SK-MEL-5 (cell line): ENCODE data around the gene HAUS7. TPM values are rescaled to one million over a fixed set of nuclear protein-coding genes. Genes with fewer than 3 reads are reported as not detected.

Experiments used
- DNase-seq: peaks from one replicate; pipeline ENCODE4 v3.0.0-alpha.2; 2016; ENCODE audit warnings: low read depth, low spot score
- in situ Hi-C: cut with HindIII; loops from 2 replicates; pipeline ENCODE4 v1.10.0; 2016; ENCODE audit warnings: low sequenced_read_pairs, high pct_unique_total_duplicates, low pct_unique_long_range_greater_than_20kb
- total RNA-seq: library from RNA; depleted of rRNA; stranded (reverse); fragments of >200 nt; shearing (Covaris generic); gene quantifications from 2 replicates; pipeline ENCODE4 v1.2.3, GENCODE V29; 2014

Gene HAUS7
- total RNA-seq, 1 experiment from 2014 or later, result 22.1 TPM

DNA sequence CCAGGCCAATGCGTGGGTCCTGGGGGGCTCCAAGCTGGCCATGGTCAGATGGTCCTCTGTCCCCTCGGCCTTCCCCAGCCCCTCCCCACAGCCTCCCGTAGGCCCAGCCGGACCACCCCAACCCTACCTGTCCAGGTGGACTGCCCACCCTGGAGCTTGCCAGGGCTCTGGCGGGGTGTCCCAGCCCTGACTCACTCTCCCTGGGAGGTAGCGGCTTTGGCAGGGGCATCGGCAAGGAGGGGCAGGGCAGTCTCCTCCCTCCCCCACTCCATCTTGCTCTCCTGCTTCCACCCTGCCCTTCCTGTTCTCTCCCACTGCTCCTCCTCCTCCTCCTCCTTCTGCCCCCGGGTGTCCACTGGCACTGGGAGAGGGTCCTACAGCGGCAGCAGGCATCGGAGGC lies 31.8 kb upstream of the HAUS7 start:
- DNase-seq, result no peak
- in situ Hi-C loops, result no loop called here

GRCh38 chrX:153501530-153501929 lies 31.2 kb upstream of the HAUS7 start:
- in situ Hi-C loops, result no loop called here
- DNase-seq, result no peak

- in situ Hi-C loops, result no loop called here
These were observed 30.4 kb upstream of the HAUS7 start for GRCh38 chrX:153500676-153501280.

GRCh38 chrX:153499876-153500275 lies 29.5 kb upstream of the HAUS7 start:
- DNase-seq, result no peak
- in situ Hi-C loops, result no loop called here

More at GRCh38 chrX:153500676-153501280, 30.4 kb upstream of the HAUS7 start:
- no peak for DNase-seq

GRCh38 chrX:153499341-153499740 lies 29.0 kb upstream of the HAUS7 start:
- in situ Hi-C loops, result no loop called here
- no peak for DNase-seq

GRCh38 chrX:153498453-153498852 lies 28.1 kb upstream of the HAUS7 start:
- no peak for DNase-seq
- in situ Hi-C loops, result no loop called here

GRCh38 chrX:153496590-153496959 lies 26.2 kb upstream of the HAUS7 start:
- DNase-seq, result no peak
- in situ Hi-C loops, result no loop called here

DNA sequence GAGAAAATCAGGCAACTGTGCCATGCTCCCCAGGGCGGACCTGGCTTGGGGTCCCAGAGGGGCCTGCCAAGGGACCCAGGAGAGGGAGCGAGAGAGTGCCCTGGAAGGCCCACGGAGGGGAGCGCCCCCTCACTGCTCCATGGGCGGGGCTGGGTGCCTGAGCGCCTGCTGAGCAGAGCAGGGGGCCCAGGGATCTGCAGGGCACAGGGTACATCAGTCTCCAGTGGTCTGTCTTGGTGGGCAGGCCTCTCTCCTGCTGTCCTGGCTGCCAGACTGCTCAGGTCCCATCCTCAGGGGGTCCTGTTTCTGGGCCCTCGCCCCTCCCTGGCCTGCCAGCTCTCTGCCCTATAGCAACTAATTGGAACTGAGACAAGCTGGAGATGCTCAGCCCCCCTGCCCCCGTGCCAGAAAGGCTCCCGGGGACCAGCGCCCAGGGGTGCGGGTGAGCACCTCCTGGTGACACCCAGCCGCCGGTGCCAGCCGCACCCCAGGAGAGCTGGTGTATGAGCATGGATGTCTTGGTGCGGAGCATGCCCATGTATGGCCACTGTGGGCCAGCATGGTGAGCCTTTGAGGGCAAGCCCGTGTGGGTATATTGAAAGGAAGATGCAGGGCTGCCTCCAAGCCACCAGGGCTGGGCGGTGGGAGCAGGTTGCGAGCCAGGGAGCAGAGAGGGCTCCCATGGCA lies 25.7 kb upstream of the HAUS7 start:
- DNase-seq, result no peak
- in situ Hi-C loops, result no loop called here

DNA sequence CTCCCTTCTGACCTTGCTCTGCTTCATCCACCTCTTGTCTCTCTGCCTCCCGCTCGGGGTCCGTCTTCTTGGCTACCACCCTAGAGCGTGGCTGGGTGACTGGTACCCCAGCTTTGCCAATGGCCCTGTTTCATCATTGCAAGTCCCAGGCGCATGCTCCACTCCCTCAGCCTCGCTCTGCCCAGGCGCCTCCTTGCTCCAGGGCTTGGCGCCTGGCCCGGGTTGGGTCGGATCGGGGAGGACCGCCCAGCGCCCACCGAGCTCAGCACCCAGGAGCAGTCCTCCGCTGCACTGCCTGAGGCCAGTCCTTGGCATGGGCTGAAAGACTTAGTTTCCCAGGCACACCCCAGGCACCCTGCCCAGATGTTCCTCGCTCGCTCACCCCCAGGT lies 25.0 kb upstream of the HAUS7 start:
- in situ Hi-C loops, result no loop called here
- no peak for DNase-seq

DNA sequence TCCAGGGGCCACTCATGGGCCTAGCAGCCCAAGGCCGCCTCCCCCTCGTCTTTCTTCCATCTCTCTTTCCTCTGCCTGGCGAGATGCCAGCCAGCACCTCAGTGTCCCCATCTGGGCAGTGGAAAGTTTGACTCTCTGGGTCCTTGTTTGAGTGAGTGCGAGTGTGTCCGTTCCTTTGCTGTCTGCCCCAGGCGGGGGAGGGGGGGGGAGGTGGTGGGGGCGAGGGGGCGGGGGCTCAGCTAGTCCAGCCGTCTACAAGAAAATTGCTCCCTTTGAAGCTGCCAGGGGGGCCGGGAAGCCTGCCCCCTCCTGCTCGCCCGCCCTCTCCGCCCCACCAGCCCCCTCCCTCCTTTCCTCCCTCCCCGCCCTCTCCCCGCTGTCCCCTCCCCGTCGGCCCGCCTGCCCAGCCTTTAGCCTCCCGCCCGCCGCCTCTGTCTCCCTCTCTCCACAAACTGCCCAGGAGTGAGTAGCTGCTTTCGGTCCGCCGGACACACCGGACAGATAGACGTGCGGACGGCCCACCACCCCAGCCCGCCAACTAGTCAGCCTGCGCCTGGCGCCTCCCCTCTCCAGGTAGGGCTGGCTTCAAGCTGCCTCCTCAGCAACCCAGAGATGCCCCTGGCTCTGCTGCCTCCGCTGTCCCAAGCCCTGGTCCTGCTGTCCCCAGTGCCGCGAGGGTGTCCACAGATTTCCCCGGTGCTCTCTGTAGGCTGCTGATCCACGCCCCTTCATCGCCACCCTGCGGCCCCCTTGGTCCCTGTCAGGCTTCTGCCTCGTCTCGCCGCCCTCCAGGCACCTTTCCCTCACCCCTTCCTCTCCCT lies 24.4 kb upstream of the HAUS7 start, which contains the start of gene BGN:
Gene BGN (plus strand): TSS at position 440 of the 821 bp plus-strand sequence. CDS start 9,652 bp downstream, outside the sequence.
- in situ Hi-C loops, result no loop called here
- DNase-seq, result peak; percentile 8

DNA sequence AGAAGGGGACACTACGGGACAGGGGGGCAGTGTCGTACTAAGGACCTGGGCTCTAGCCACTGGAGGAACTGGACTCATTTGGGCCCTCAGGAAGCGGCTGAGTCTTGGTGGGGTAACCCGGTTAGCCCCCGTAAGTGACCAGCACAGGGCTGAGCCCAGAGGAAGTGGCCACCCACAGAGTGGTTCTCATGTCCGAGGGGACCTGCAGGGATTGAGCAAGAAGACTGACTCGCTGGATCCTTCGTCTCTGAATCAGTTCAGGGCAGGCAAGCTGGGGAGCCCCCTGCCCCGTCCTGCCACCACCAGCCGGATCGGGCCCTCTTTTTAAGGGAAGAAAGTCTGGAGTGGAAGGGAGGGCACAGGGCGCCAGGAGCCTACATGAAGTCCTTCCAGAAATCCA lies 23.7 kb upstream of the HAUS7 start:
- DNase-seq, result no peak
- in situ Hi-C loops, result no loop called here

GRCh38 chrX:153493085-153493484 lies 22.7 kb upstream of the HAUS7 start:
- DNase-seq, result no peak
- in situ Hi-C loops, result no loop called here

GRCh38 chrX:153492543-153492942 lies 22.2 kb upstream of the HAUS7 start:
- no peak for DNase-seq
- in situ Hi-C loops, result no loop called here

GRCh38 chrX:153491918-153492317 lies 21.5 kb upstream of the HAUS7 start:
- in situ Hi-C loops, result no loop called here
- DNase-seq, result no peak

GRCh38 chrX:153491351-153491914 lies 21.1 kb upstream of the HAUS7 start:
- in situ Hi-C loops, result no loop called here

DNA sequence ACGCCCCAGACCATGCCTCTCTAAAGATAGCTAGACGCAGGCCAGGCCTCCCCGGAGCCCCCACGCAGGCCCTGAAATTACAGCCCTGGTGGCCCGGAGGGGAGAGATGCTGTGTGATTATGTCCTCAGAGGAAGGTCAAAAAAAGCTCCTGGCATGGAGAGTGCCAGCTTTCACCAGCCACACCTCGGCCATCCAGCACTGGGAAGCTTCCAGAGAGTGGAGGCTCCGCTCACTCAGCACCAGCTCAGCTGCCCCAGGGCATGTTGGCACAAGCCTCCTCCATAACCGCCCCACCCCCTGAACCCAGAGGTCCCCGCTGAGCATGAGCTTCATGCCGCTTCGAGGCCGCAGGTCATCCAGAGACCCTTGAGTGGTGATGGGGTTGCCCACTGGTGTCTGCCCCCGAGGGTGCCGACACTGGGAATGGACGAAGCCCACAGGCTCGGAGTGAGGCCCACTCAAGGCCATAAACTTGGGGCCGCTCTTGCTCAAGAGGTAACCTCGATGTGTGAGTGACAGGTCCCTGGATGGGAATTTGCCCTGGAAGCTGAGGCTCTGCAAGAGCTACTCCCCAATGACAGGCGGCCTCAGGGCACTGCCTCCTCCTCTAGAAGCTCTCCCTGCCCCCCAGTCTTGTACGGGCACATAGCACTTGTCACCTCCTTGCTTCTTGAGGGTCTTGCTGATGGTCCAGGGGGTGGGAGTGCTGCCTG lies 20.0 kb upstream of the HAUS7 start:
- in situ Hi-C loops, result no loop called here

More at GRCh38 chrX:153491351-153491914, 21.1 kb upstream of the HAUS7 start:
- no peak for DNase-seq

GRCh38 chrX:153488231-153488914 lies 18.0 kb upstream of the HAUS7 start:
- in situ Hi-C loops, result no loop called here

More for the DNA sequence above, 20.0 kb upstream of the HAUS7 start:
- DNase-seq, result no peak

More at GRCh38 chrX:153488231-153488914, 18.0 kb upstream of the HAUS7 start:
- DNase-seq, result no peak
